Measurements from ENCODE around the gene NAIF1.

Gene NAIF1

GRCh38 chr9:128105538-128106175 lies 38.5 kb upstream of the NAIF1 start:
- Histone ChIP-seq H3K4me3 (ENCODE audit: control insufficient read depth in 1 of 7, extremely low read depth in 1 of 7, insufficient read depth in 4 of 7, low read depth in 2 of 7, low read length in 6 of 7) (no peak overlapping the region), H3K27me3 (replicated peaks in 2 of 5; ENCODE audit: control insufficient read depth in 4 of 5, insufficient read depth in 5 of 5, low read length in 4 of 5) (no peaks in the 10 kb centered on the region), H3K9me3 (ENCODE audit: control extremely low read depth in 1 of 5, control insufficient read depth in 4 of 5, insufficient read depth in 2 of 5, low read depth in 1 of 5, low read length in 4 of 5) (no peaks in the 10 kb centered on the region), H3K27ac (ENCODE audit: insufficient read depth in 1 of 2, low read depth in 1 of 2, low read length in 2 of 2, poor library complexity in 1 of 2, severe bottlenecking in 2 of 2) (no peak overlapping the region), H3K36me3 (ENCODE audit: control insufficient read depth in 4 of 4, insufficient read depth in 4 of 4, low read length in 3 of 4) (peaks cover 0 to 69% (median 50%) of the 10 kb centered on the region in 4 experiments), H3K4me1 (ENCODE audit: control extremely low read depth in 1 of 4, control insufficient read depth in 4 of 4, insufficient read depth in 4 of 4, low read length in 3 of 4) (peaks cover 0 to 15% (median 10%) of the 10 kb centered on the region in 4 experiments)
- CTCF ChIA-PET, result interaction anchor here (0.6 to 1.3 kb wide), 3 partner anchors 11 to 365 kb away, joined by 3 to 4 read pairs (median 3); no protein-coding TSS in a partner anchor
- POLR2A ChIA-PET, result interaction anchor here (1.3 kb wide), 1 partner anchor 11 kb away, joined by 3 read pairs; no protein-coding TSS in a partner anchor
- no peak for DNase-seq
- WGBS (ENCODE audit: insufficient coverage), result 97% methylated on average over 19 of the region's 21 CpGs

GRCh38 chr9:128104171-128104618 lies 37.1 kb upstream of the NAIF1 start:
- no peak overlapping the region for H3K4me3 ChIP-seq (ENCODE audit: control insufficient read depth in 1 of 7, extremely low read depth in 1 of 7, insufficient read depth in 4 of 7, low read depth in 2 of 7, low read length in 6 of 7)
- no peaks in the 10 kb centered on the region for H3K27me3 ChIP-seq (replicated peaks in 2 of 5; ENCODE audit: control insufficient read depth in 4 of 5, insufficient read depth in 5 of 5, low read length in 4 of 5)
- peaks cover 0 to 74% (median 50%) of the 10 kb centered on the region in 4 experiments for H3K36me3 ChIP-seq (ENCODE audit: control insufficient read depth in 4 of 4, insufficient read depth in 4 of 4, low read length in 3 of 4)
- H3K4me1 ChIP-seq (ENCODE audit: control extremely low read depth in 1 of 4, control insufficient read depth in 4 of 4, insufficient read depth in 4 of 4, low read length in 3 of 4), result peaks cover 0 to 29% (median 23%) of the 10 kb centered on the region in 4 experiments
- 50% methylated on average over 6 of the region's 6 CpGs for WGBS (ENCODE audit: insufficient coverage)
- no peaks in the 10 kb centered on the region for H3K9me3 ChIP-seq (ENCODE audit: control extremely low read depth in 1 of 5, control insufficient read depth in 4 of 5, insufficient read depth in 2 of 5, low read depth in 1 of 5, low read length in 4 of 5)
- POLR2A ChIA-PET, result interaction anchor here (1.3 kb wide), 1 partner anchor 10 kb away, joined by 3 read pairs; no protein-coding TSS in a partner anchor
- CTCF ChIA-PET, result interaction anchor here (0.9 to 2.3 kb wide), 8 partner anchors 10 to 161 kb away, joined by 3 to 11 read pairs (median 4); no protein-coding TSS in a partner anchor
- peak in 2 of 3 donors; percentile 44 to 59 for DNase-seq
- H3K27ac ChIP-seq (ENCODE audit: insufficient read depth in 1 of 2, low read depth in 1 of 2, low read length in 2 of 2, poor library complexity in 1 of 2, severe bottlenecking in 2 of 2), result peak overlapping the region in 1 of 2 experiments; percentile 31

GRCh38 chr9:128103589-128103962 lies 36.5 kb upstream of the NAIF1 start:
- no peaks in the 10 kb centered on the region for H3K9me3 ChIP-seq (ENCODE audit: control extremely low read depth in 1 of 5, control insufficient read depth in 4 of 5, insufficient read depth in 2 of 5, low read depth in 1 of 5, low read length in 4 of 5)
- H3K4me3 ChIP-seq (ENCODE audit: control insufficient read depth in 1 of 7, extremely low read depth in 1 of 7, insufficient read depth in 4 of 7, low read depth in 2 of 7, low read length in 6 of 7), result no peak overlapping the region
- no peak for DNase-seq
- peaks cover 0 to 35% (median 29%) of the 10 kb centered on the region in 4 experiments for H3K4me1 ChIP-seq (ENCODE audit: control extremely low read depth in 1 of 4, control insufficient read depth in 4 of 4, insufficient read depth in 4 of 4, low read length in 3 of 4)
- WGBS (ENCODE audit: insufficient coverage), result 88% methylated on average over 8 of the region's 8 CpGs
- no peaks in the 10 kb centered on the region for H3K27me3 ChIP-seq (replicated peaks in 2 of 5; ENCODE audit: control insufficient read depth in 4 of 5, insufficient read depth in 5 of 5, low read length in 4 of 5)
- peaks cover 0 to 73% (median 50%) of the 10 kb centered on the region in 4 experiments for H3K36me3 ChIP-seq (ENCODE audit: control insufficient read depth in 4 of 4, insufficient read depth in 4 of 4, low read length in 3 of 4)
- ChIA-PET CTCF (interaction anchor here (1.3 to 4.4 kb wide), 7 partner anchors 10 to 161 kb away, joined by 5 to 21 read pairs (median 11); no protein-coding TSS in a partner anchor), POLR2A (no interaction called here)
- H3K27ac ChIP-seq (ENCODE audit: insufficient read depth in 1 of 2, low read depth in 1 of 2, low read length in 2 of 2, poor library complexity in 1 of 2, severe bottlenecking in 2 of 2), result no peak overlapping the region

- POLR2A ChIA-PET, result interaction anchor here (0.6 kb wide), 1 partner anchor 23 kb away, joined by 4 read pairs; no protein-coding TSS in a partner anchor
- Histone ChIP-seq H3K9me3 (ENCODE audit: control extremely low read depth in 1 of 5, control insufficient read depth in 4 of 5, insufficient read depth in 2 of 5, low read depth in 1 of 5, low read length in 4 of 5) (no peaks in the 10 kb centered on the region), H3K4me3 (ENCODE audit: control insufficient read depth in 1 of 7, extremely low read depth in 1 of 7, insufficient read depth in 4 of 7, low read depth in 2 of 7, low read length in 6 of 7) (no peak overlapping the region), H3K27me3 (replicated peaks in 2 of 5; ENCODE audit: control insufficient read depth in 4 of 5, insufficient read depth in 5 of 5, low read length in 4 of 5) (no peaks in the 10 kb centered on the region), H3K27ac (ENCODE audit: insufficient read depth in 1 of 2, low read depth in 1 of 2, low read length in 2 of 2, poor library complexity in 1 of 2, severe bottlenecking in 2 of 2) (no peak overlapping the region), H3K4me1 (ENCODE audit: control extremely low read depth in 1 of 4, control insufficient read depth in 4 of 4, insufficient read depth in 4 of 4, low read length in 3 of 4) (peaks cover 0 to 40% (median 34%) of the 10 kb centered on the region in 4 experiments), H3K36me3 (ENCODE audit: control insufficient read depth in 4 of 4, insufficient read depth in 4 of 4, low read length in 3 of 4) (peaks cover 0 to 68% (median 49%) of the 10 kb centered on the region in 4 experiments)
- 98% methylated on average over 18 of the region's 23 CpGs for WGBS (ENCODE audit: insufficient coverage)
- CTCF ChIA-PET, result interaction anchor here (1.1 to 4.4 kb wide), 8 partner anchors 9 to 160 kb away, joined by 3 to 21 read pairs (median 10); no protein-coding TSS in a partner anchor
- DNase-seq, result no peak
These were observed 35.9 kb upstream of the NAIF1 start for GRCh38 chr9:128102861-128103588.

GRCh38 chr9:128102196-128102595 lies 35.1 kb upstream of the NAIF1 start:
- H3K27ac ChIP-seq (ENCODE audit: insufficient read depth in 1 of 2, low read depth in 1 of 2, low read length in 2 of 2, poor library complexity in 1 of 2, severe bottlenecking in 2 of 2), result no peak overlapping the region
- no peaks in the 10 kb centered on the region for H3K27me3 ChIP-seq (replicated peaks in 2 of 5; ENCODE audit: control insufficient read depth in 4 of 5, insufficient read depth in 5 of 5, low read length in 4 of 5)
- WGBS (ENCODE audit: insufficient coverage), result 96% methylated on average over 12 of the region's 13 CpGs
- no peaks in the 10 kb centered on the region for H3K9me3 ChIP-seq (ENCODE audit: control extremely low read depth in 1 of 5, control insufficient read depth in 4 of 5, insufficient read depth in 2 of 5, low read depth in 1 of 5, low read length in 4 of 5)
- H3K36me3 ChIP-seq (ENCODE audit: control insufficient read depth in 4 of 4, insufficient read depth in 4 of 4, low read length in 3 of 4), result peaks cover 0 to 59% (median 41%) of the 10 kb centered on the region in 4 experiments
- H3K4me3 ChIP-seq (ENCODE audit: control insufficient read depth in 1 of 7, extremely low read depth in 1 of 7, insufficient read depth in 4 of 7, low read depth in 2 of 7, low read length in 6 of 7), result no peak overlapping the region
- no peak for DNase-seq
- H3K4me1 ChIP-seq (ENCODE audit: control extremely low read depth in 1 of 4, control insufficient read depth in 4 of 4, insufficient read depth in 4 of 4, low read length in 3 of 4), result peaks cover 0 to 45% (median 41%) of the 10 kb centered on the region in 4 experiments
- POLR2A ChIA-PET, result no interaction called here
- CTCF ChIA-PET, result interaction anchor here (1.1 to 4.4 kb wide), 6 partner anchors 8 to 159 kb away, joined by 3 to 21 read pairs (median 12); no protein-coding TSS in a partner anchor

GRCh38 chr9:128101690-128102089 lies 34.6 kb upstream of the NAIF1 start:
- no peak overlapping the region for H3K27ac ChIP-seq (ENCODE audit: insufficient read depth in 1 of 2, low read depth in 1 of 2, low read length in 2 of 2, poor library complexity in 1 of 2, severe bottlenecking in 2 of 2)
- no peak for DNase-seq
- H3K4me1 ChIP-seq (ENCODE audit: control extremely low read depth in 1 of 4, control insufficient read depth in 4 of 4, insufficient read depth in 4 of 4, low read length in 3 of 4), result peaks cover 0 to 45% (median 42%) of the 10 kb centered on the region in 4 experiments
- no peak overlapping the region for H3K4me3 ChIP-seq (ENCODE audit: control insufficient read depth in 1 of 7, extremely low read depth in 1 of 7, insufficient read depth in 4 of 7, low read depth in 2 of 7, low read length in 6 of 7)
- peaks cover 0 to 54% (median 36%) of the 10 kb centered on the region in 4 experiments for H3K36me3 ChIP-seq (ENCODE audit: control insufficient read depth in 4 of 4, insufficient read depth in 4 of 4, low read length in 3 of 4)
- ChIA-PET CTCF (interaction anchor here (1.7 to 4.4 kb wide), 4 partner anchors 8 to 159 kb away, joined by 12 to 21 read pairs (median 13); no protein-coding TSS in a partner anchor), POLR2A (no interaction called here)
- H3K9me3 ChIP-seq (ENCODE audit: control extremely low read depth in 1 of 5, control insufficient read depth in 4 of 5, insufficient read depth in 2 of 5, low read depth in 1 of 5, low read length in 4 of 5), result no peaks in the 10 kb centered on the region
- H3K27me3 ChIP-seq (replicated peaks in 2 of 5; ENCODE audit: control insufficient read depth in 4 of 5, insufficient read depth in 5 of 5, low read length in 4 of 5), result no peaks in the 10 kb centered on the region
- WGBS (ENCODE audit: insufficient coverage), result 94% methylated on average over 20 of the region's 20 CpGs
